Activated naive CD4-positive, alpha-beta T cell treated with anti-CD3 and anti-CD28 coated beads for 36 hours (primary cell): ENCODE data around the gene SNPH. TPM values are rescaled to one million over a fixed set of nuclear protein-coding genes. Genes with fewer than 3 reads are reported as not detected.

ENCODE experiments used
- CTCF ChIA-PET: fragments of 350-600 bp; sonication (Branson Sonifier 250); formaldehyde crosslinking; loops from one replicate; lab custom pipeline; 2021; ENCODE audit warnings: antibody characterized with exemption; lab: Charles Lee
- DNase-seq: peaks from one replicate; pipeline ENCODE4 v3.0.0-alpha.2; 2020
- H3K27ac Mint-ChIP-seq: one replicate; pipeline ENCODE4 v1.8.0; 2021; ENCODE audit warnings: mild to moderate bottlenecking, mixed read lengths
- H3K27me3 Mint-ChIP-seq: one replicate; pipeline ENCODE4 v1.8.0; 2021; ENCODE audit warnings: low read depth, mixed read lengths
- H3K36me3 Mint-ChIP-seq: one replicate; pipeline ENCODE4 v1.8.0; 2021; ENCODE audit warnings: low read depth, mixed read lengths
- H3K4me1 Mint-ChIP-seq: one replicate; pipeline ENCODE4 v1.8.0; 2021; ENCODE audit warnings: low read depth, mixed read lengths
- H3K4me3 Mint-ChIP-seq: one replicate; pipeline ENCODE4 v1.8.0; 2021; ENCODE audit warnings: mild to moderate bottlenecking, moderate library complexity, mixed read lengths
- H3K9me3 Mint-ChIP-seq: one replicate; pipeline ENCODE4 v1.8.0; 2021; ENCODE audit warnings: mixed read lengths
- intact Hi-C: fragments of 100-400 bp; cut with micrococcal nuclease; formaldehyde crosslinking; loops from one replicate; pipeline ENCODE4 v1.15.1; 2023
- total RNA-seq, 2 experiments: library from RNA; stranded (reverse); gene quantifications; one replicate each; pipeline ENCODE4 v1.2.3, GENCODE V29; 2021

The SNPH gene
- total RNA-seq, 2 experiments from 2014 or later, result 6.7 to 7.3 TPM

DNA sequence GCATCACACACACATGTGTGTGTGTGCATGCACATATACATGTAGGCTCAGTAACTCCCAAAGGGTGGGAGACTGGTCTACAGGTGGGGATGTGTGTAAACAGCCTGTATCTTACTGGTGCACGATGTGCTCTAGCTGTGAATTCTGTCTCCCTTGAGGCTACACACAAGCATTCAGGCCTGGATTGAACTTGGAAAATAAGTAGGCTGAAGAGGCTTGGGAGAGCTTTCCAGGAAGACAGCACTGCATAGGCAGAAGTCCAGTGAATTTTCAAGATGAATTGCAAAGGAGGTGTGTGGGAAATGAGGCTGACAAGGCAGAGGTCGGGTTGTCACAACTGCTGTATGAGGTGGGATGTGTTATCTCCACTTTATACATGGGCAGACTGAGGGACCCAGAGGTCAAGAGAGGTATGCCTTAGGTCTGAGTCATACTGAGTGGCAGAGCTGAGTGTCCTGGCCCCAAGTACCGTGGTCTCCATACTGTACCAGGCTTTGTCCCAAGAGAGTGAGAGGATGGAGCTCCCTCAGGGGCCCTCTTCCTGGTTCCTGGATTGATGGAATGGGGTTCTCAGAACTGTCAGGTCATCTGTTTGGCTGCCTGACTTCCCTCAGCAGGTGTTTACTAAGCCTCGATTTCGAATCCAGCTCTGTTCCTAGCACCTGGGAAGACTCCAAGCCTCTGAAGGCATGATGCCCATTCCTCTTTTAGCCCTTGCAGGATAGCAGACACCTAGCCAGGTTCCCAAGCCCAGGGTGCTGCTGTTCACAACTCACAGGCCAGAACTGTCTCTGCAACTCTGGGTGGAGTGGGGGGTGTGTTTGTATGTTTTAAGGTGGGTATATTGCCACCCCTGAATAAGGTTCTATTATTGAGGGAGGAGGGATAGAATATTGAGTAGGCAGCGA, 14.4 kb downstream of the SNPH start:
- Mint-ChIP-seq H3K4me1 (peaks cover 53% of the 10 kb centered on the region), H3K27me3 (no peaks in the 10 kb centered on the region), H3K36me3 (no peaks in the 10 kb centered on the region), H3K27ac (no peak overlapping the region), H3K9me3 (no peaks in the 10 kb centered on the region), H3K4me3 (no peak overlapping the region)
- peak; percentile 4 for DNase-seq
- CTCF ChIA-PET, result interaction anchor here (1.1 to 2.3 kb wide), 8 partner anchors 8 to 64 kb away, joined by 3 to 6 read pairs (median 4); partner anchors contain the start of gene SNPH
- intact Hi-C loops, result no loop called here

GRCh38 chr20:1281279-1282057, 15.4 kb downstream of the SNPH start:
- Mint-ChIP-seq H3K4me3 (no peak overlapping the region), H3K4me1 (peaks cover 61% of the 10 kb centered on the region), H3K36me3 (no peaks in the 10 kb centered on the region), H3K9me3 (no peaks in the 10 kb centered on the region), H3K27me3 (no peaks in the 10 kb centered on the region), H3K27ac (peak overlapping the region; percentile 19)
- CTCF ChIA-PET, result interaction anchor here (0.6 to 2.3 kb wide), 10 partner anchors 9 to 173 kb away, joined by 3 to 8 read pairs (median 5); partner anchors contain the start of gene SNPH
- peak; percentile 3 for DNase-seq
- intact Hi-C loops, result no loop called here

DNA sequence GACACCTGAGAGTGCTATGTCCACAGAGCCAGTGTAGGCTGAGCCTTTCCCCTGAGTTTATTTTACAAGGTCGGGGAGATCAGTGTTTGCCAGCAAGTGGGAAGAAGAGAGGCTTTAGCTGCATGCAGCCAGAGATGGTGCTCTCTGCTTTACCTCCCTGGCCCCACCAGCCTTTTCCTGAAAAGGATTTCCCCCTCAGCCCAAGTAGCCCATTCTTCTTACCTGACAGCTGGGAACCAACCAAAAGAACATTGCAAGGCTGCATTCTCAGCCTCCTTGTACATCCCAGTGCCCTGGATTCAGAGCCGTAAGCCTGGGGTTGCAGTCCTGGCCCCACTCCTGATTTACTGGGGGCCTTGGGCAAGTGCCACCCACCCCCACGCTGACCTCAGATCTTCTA, 16.9 kb downstream of the SNPH start:
- H3K27ac Mint-ChIP-seq, result no peak overlapping the region
- no peaks in the 10 kb centered on the region for H3K27me3 Mint-ChIP-seq
- CTCF ChIA-PET, result interaction anchor here (0.9 to 2.3 kb wide), 5 partner anchors 10 to 72 kb away, joined by 3 to 6 read pairs (median 3); partner anchors contain the start of genes RAD21L1 and SNPH
- peaks cover 76% of the 10 kb centered on the region for H3K4me1 Mint-ChIP-seq
- H3K9me3 Mint-ChIP-seq, result no peaks in the 10 kb centered on the region
- H3K4me3 Mint-ChIP-seq, result no peak overlapping the region
- intact Hi-C loops, result no loop called here
- DNase-seq, result no peak
- H3K36me3 Mint-ChIP-seq, result no peaks in the 10 kb centered on the region

GRCh38 chr20:1283522-1284510, 17.7 kb downstream of the SNPH start:
- H3K4me1 Mint-ChIP-seq, result peaks cover 80% of the 10 kb centered on the region
- CTCF ChIA-PET, result interaction anchor here (0.7 to 1.5 kb wide), 5 partner anchors 15 to 73 kb away, joined by 3 to 6 read pairs (median 3); partner anchors contain the start of gene SNPH
- intact Hi-C loops, result no loop called here
- H3K4me3 Mint-ChIP-seq, result no peak overlapping the region
- H3K36me3 Mint-ChIP-seq, result no peaks in the 10 kb centered on the region
- H3K27me3 Mint-ChIP-seq, result no peaks in the 10 kb centered on the region
- DNase-seq, result no peak
- no peak overlapping the region for H3K27ac Mint-ChIP-seq
- H3K9me3 Mint-ChIP-seq, result no peaks in the 10 kb centered on the region

GRCh38 chr20:1286267-1287024, 20.4 kb downstream of the SNPH start:
- Mint-ChIP-seq H3K4me3 (peak overlapping the region; percentile 58), H3K27me3 (no peaks in the 10 kb centered on the region), H3K4me1 (peaks cover 74% of the 10 kb centered on the region), H3K27ac (peak overlapping the region; percentile 64), H3K36me3 (no peaks in the 10 kb centered on the region), H3K9me3 (no peaks in the 10 kb centered on the region)
- intact Hi-C loops, result loop anchor here (1.0 to 2.0 kb wide), 2 partner anchors 9 to 60 kb away; partner anchors contain the start of gene RAD21L1
- CTCF ChIA-PET, result interaction anchor here (0.6 to 3.5 kb wide), 5 partner anchors 13 to 925 kb away, joined by 3 to 17 read pairs (median 3); no protein-coding TSS in a partner anchor
- peak; percentile 38 for DNase-seq

- intact Hi-C loops, result loop anchor here (1.0 to 2.0 kb wide), 2 partner anchors 10 to 61 kb away; partner anchors contain the start of gene RAD21L1
- Mint-ChIP-seq H3K9me3 (no peaks in the 10 kb centered on the region), H3K4me3 (peak overlapping the region; percentile 58), H3K27ac (peak overlapping the region; percentile 64), H3K4me1 (peaks cover 77% of the 10 kb centered on the region), H3K27me3 (no peaks in the 10 kb centered on the region), H3K36me3 (no peaks in the 10 kb centered on the region)
- CTCF ChIA-PET, result interaction anchor here (0.6 to 3.5 kb wide), 4 partner anchors 12 to 924 kb away, joined by 3 to 17 read pairs (median 4); no protein-coding TSS in a partner anchor
- peak; percentile 40 for DNase-seq
Measured at GRCh38 chr20:1287306-1287705, 21.2 kb downstream of the SNPH start.

DNA sequence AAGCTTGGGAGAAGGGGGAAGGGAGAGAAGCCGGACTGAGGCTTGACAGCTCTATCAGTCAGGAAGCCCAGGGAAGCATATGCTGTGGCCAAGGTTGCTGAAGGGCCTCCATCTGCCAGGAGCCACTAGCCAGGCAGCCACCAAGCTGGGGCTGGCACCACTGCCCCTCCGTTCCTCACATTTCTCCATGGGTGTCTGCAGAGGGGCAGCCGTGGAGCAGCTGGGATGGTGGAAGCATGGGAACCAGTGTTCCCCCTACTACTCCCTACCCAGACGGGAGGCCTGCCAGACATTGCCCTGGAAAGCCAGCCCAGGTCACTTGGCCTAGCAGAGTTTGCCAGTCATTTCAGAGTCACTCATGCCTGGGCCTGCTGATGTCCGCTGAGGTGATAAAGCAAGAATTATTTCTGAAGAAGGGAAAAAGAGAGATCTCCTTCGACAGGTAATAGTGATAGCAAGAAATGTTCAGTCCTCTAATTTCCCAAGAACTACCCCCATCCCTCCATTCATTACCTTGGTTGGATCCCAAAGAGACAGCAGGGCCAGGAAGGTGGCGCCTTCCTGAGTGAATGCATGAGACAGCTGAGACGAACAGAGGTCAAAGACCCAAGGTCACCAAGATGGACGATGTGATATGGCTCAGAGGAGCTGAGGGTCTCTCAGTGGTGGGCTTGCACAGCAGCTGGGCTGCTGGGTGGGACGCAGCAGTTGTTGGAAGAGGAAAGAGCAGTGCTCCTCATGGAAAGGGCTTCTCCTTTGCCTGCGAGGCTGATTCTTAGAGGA, 21.9 kb downstream of the SNPH start:
- no peaks in the 10 kb centered on the region for H3K9me3 Mint-ChIP-seq
- H3K27me3 Mint-ChIP-seq, result no peaks in the 10 kb centered on the region
- intact Hi-C loops, result loop anchor here (1.0 to 2.0 kb wide), 2 partner anchors 11 to 61 kb away; partner anchors contain the start of gene RAD21L1
- DNase-seq, result no peak
- no peak overlapping the region for H3K4me3 Mint-ChIP-seq
- CTCF ChIA-PET, result interaction anchor here (1.0 to 3.5 kb wide), 3 partner anchors 11 to 52 kb away, joined by 3 to 17 read pairs (median 3); no protein-coding TSS in a partner anchor
- peak overlapping the region; percentile 35 for H3K27ac Mint-ChIP-seq
- H3K36me3 Mint-ChIP-seq, result no peaks in the 10 kb centered on the region
- peaks cover 79% of the 10 kb centered on the region for H3K4me1 Mint-ChIP-seq

DNA sequence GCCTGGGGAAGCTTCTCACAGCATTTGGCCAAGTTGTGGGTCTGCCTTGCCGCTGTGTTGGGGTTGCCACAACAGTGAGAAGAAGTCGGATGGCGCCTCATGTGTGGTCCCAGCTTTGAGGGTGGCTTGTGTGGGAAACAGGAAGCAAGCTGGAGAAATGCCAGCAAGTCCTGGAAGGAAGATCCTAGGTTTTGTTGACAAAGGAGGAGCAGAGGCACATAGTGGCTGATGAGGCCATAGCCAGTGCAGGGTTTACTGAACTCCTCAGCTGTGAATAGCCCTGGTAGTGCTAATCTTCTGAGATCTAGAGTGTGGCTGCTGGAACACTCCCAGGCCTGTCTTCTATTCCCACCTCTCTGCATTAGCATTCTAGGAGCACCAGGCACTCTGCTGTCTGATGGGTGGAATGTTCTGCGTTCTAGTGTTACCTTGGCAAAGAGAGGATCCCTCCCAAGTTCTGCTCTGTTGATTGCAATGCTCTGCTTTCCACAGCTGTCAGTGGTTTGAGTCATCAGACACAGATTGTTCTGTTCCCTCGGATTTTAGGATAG, 25.2 kb downstream of the SNPH start:
- CTCF ChIA-PET, result interaction anchor here (0.8 to 1.4 kb wide), 2 partner anchors 10 kb away, joined by 3 to 5 read pairs; no protein-coding TSS in a partner anchor
- no peak for DNase-seq
- Mint-ChIP-seq H3K27ac (no peak overlapping the region), H3K4me1 (peaks cover 54% of the 10 kb centered on the region), H3K36me3 (no peaks in the 10 kb centered on the region), H3K9me3 (no peaks in the 10 kb centered on the region), H3K4me3 (no peak overlapping the region), H3K27me3 (no peaks in the 10 kb centered on the region)
- intact Hi-C loops, result loop anchor here (2.0 kb wide), 1 partner anchor 24 kb away; the partner anchor contains the start of gene SNPH

DNA sequence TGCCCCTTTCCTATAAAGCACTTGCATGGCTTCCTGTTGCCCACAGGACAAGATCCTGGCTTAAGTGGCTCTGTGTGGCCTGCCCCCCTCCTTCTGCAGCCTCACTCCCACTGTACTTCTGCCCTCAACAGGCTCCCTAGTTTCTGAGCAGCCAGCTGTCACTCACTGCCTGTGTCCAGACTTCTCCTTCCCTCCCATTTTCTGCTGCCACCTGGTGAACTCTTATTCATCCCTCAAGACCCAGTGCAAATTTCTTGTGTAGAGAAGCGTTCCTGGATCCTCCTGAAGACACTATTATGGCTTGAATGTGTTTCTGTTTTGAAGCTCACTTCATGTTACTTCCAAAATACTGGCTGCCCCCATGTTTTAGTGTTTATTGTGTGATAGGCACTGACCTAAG, 26.5 kb downstream of the SNPH start:
- Mint-ChIP-seq H3K9me3 (no peaks in the 10 kb centered on the region), H3K4me3 (no peak overlapping the region), H3K27me3 (no peaks in the 10 kb centered on the region), H3K4me1 (peaks cover 41% of the 10 kb centered on the region), H3K27ac (no peak overlapping the region), H3K36me3 (peaks cover 3% of the 10 kb centered on the region)
- DNase-seq, result no peak
- intact Hi-C loops, result no loop called here
- CTCF ChIA-PET, result interaction anchor here (1.0 to 1.1 kb wide), 2 partner anchors 12 to 173 kb away, joined by 3 read pairs; no protein-coding TSS in a partner anchor
